PC-3 (cell line): ENCODE results near the gene DPM2.

Source experiments
- CTCF ChIP-seq: fragments of 300-600 bp; sonication (generic); conservative IDR thresholded peaks from 2 replicates; pipeline ENCODE4 v1.5.1; 2017; ENCODE audit warnings: antibody characterized with exemption, low read depth, mild to moderate bottlenecking, low read length
- EZH2 ChIP-seq: fragments of 300-600 bp; sonication (generic); IDR thresholded peaks from one replicate; pipeline ENCODE4 v1.6.1; 2017; ENCODE audit warnings: antibody characterized with exemption, mild to moderate bottlenecking, low read length; ENCODE audit not compliant: unreplicated experiment
- EZH2phosphoT487 ChIP-seq: fragments of 300-600 bp; sonication (generic); IDR thresholded peaks from 2 replicates; pipeline ENCODE4 v1.6.1; 2018; ENCODE audit warnings: mild to moderate bottlenecking, antibody characterized with exemption, low read length, borderline replicate concordance

GRCh38 chr9:127977009-127977883 lies 39.6 kb upstream of the DPM2 start:
- no peak for TF ChIP-seq CTCF
- no peak for TF ChIP-seq EZH2
- TF ChIP-seq EZH2phosphoT487: no peak
